Measurements from ENCODE around the gene COMMD7.
"Not testable (repeated sequence)": the region's sequence is repeated elsewhere in the genome, so short reads cannot be mapped to it uniquely, and the experiment has no call there.

Gene COMMD7

DNA sequence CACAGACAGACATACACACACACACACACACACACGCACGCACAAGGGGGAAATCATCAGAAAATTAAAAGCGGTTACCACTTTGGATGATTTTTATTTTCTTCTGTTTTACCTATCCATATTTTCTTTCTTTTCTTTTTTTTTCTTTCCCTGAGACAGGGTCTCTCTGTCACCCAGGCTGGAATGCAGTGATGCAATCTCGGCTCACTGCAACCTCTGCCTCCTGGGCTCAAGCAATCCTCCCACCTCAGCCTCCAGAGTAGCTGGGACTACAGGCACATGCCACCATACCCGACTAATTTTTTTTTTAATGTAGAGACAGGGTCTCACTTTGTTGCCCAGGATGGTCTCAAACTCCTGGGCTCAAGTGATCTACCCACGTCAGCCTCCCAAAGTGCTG, 14.8 kb downstream of the COMMD7 start:
- not testable (repeated sequence) for DNase-seq (ENCODE audit: low spot score)

- no peak for DNase-seq (ENCODE audit: low spot score)
Measured at GRCh38 chr20:32727683-32728082, 15.6 kb downstream of the COMMD7 start.

GRCh38 chr20:32718749-32719348, 24.4 kb downstream of the COMMD7 start:
- no peak for DNase-seq (ENCODE audit: low spot score)

GRCh38 chr20:32711346-32711745, 31.9 kb downstream of the COMMD7 start:
- DNase-seq (ENCODE audit: low spot score), result no peak

- no peak for DNase-seq (ENCODE audit: low spot score)
Measured at GRCh38 chr20:32709632-32710121, 33.6 kb downstream of the COMMD7 start.

DNA sequence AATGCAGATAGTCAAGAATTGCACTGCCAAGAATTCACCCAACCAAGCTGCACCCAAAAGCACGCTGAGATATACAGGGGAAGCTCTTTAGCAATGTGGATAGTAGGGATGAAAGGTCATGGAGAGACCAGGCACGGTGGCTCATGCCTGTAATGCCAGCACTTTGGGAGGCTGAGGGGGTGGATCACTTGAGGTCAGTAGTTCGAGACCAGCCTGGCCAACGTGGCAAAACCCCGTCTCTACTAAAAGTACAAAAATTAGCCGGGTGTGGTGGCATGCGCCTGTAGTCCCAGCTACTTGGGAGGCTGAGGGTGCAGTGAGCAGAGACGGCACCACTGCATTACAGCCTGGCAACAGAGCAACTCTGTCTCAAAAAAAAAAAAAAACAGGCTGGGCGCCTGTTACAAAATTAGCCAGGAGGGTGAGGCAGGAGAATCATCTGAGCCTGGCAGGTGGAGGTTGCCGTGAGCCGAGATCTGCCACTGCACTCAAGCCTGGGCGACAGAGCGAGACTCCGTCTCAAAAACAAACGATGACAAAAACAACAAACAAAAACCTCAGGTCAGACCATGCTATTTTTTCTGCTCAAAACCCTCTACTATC, 34.1 kb downstream of the COMMD7 start:
- DNase-seq (ENCODE audit: low spot score), result not testable (repeated sequence)

DNA sequence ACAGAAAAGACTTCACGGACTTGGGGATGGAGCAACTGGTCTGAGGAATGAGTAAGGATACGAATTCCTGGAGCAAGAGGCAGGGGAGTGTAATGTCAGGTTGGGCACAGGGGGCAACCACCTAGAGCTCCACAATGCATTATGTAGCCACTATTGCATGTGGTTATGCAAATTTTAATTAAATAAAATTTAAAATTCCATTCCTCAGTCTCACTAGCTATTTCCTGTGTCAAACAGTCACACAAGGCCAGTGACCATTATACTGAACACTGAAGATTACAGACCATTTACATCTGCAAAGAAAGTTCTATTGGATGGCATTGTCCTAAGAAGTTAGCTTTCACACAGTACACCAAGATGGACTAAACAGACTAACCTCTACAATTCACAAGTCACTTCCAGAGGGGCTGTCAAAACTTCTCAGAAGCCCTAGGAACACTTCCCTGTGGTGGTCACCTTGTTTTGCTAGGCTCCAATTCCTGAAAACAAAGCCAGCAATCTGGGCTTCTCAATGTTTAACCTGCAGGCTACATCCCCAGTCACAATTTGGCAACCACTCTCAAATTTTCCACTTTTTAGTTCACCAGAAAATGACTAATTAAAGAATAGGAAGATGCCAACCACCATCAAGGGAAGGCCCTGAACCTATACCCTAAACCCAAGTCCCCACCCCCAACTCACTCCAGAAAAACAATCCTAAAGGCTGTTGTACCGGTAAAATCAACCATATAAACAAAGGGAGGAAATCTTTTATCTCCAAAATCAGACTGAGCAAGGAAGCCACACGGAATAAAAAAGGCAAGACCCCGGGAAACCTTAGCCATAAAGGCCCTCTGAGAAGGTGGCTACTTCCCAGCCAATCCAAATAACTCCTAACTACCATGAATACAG, 35.3 kb downstream of the COMMD7 start:
- DNase-seq (ENCODE audit: low spot score), result no peak

- no peak for DNase-seq (ENCODE audit: low spot score)
Measured at GRCh38 chr20:32706486-32706885, 36.8 kb downstream of the COMMD7 start.

GRCh38 chr20:32702706-32703425, 40.4 kb downstream of the COMMD7 start:
- no peak for DNase-seq (ENCODE audit: low spot score)

DNA sequence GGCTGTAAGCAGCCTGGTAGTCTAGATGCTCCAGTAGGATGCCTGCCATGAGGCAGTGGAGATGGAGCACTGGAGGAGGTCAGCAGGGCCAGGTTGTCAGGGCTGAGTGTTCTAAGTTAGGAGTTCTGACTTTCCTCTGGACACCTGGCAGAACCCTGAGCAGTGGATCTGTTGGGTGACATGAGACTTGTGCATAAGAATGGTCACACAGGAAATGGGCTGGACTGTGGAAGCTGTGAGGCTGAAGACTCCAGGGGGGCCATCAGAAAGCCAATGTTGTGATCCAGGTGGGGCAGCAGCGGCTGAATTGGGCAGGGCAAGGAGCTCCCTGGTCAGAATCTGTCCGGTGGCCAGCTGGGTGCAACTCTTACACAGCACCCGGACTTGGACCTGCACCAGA, 45.7 kb downstream of the COMMD7 start:
- no peak for DNase-seq (ENCODE audit: low spot score)

GRCh38 chr20:32695089-32695488, 48.2 kb downstream of the COMMD7 start:
- no peak for DNase-seq (ENCODE audit: low spot score)

GRCh38 chr20:32688966-32689365, 54.3 kb downstream of the COMMD7 start:
- DNase-seq (ENCODE audit: low spot score), result not testable (repeated sequence)

GRCh38 chr20:32687180-32687532, 56.1 kb downstream of the COMMD7 start:
- DNase-seq (ENCODE audit: low spot score), result no peak

GRCh38 chr20:32686530-32687179, 56.6 kb downstream of the COMMD7 start:
- DNase-seq (ENCODE audit: low spot score), result no peak

GRCh38 chr20:32685541-32686529, 57.4 kb downstream of the COMMD7 start:
- no peak for DNase-seq (ENCODE audit: low spot score)

GRCh38 chr20:32682508-32682987, 60.7 kb downstream of the COMMD7 start:
- DNase-seq (ENCODE audit: low spot score), result no peak

GRCh38 chr20:32681175-32682084, 61.8 kb downstream of the COMMD7 start:
- no peak for DNase-seq (ENCODE audit: low spot score)

DNA sequence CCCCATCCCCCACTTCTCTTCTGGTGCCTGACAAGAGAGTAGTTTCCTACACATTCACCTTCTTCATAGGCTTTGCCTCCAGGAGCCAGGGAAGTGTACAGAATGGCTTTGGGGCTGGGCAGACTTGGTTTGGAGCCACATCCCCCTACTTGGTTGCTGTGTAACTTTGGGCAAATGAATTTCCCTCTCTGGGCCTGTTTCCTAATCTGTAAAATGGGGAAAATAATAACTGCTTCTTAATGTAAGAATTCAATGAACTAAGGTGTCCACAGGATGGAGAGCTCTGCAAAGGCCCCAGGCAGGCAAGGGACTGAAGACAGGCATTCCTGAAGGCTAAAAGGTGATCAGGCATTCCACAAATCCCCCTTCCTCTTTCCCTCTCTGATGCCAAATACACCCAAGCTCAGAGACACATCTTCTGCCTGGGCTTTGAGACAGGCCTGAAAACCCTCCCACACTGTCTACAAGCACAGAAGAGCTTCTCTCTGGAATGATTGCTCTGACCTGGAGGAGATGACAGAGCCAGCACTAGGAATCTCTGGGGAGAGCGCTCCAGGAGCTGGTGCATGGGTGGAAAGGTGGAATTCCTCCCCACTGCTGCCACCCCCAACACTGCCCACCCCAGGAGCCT, 62.6 kb downstream of the COMMD7 start:
- DNase-seq (ENCODE audit: low spot score), result no peak

GRCh38 chr20:32678948-32679347, 64.3 kb downstream of the COMMD7 start:
- DNase-seq (ENCODE audit: low spot score), result no peak

All from CD4-positive, alpha-beta T cell treated with Interleukin-6 at 100 ng/mL for 8 hours (primary cell).